ENCODE measurements around the gene SDR42E2.

DNA sequence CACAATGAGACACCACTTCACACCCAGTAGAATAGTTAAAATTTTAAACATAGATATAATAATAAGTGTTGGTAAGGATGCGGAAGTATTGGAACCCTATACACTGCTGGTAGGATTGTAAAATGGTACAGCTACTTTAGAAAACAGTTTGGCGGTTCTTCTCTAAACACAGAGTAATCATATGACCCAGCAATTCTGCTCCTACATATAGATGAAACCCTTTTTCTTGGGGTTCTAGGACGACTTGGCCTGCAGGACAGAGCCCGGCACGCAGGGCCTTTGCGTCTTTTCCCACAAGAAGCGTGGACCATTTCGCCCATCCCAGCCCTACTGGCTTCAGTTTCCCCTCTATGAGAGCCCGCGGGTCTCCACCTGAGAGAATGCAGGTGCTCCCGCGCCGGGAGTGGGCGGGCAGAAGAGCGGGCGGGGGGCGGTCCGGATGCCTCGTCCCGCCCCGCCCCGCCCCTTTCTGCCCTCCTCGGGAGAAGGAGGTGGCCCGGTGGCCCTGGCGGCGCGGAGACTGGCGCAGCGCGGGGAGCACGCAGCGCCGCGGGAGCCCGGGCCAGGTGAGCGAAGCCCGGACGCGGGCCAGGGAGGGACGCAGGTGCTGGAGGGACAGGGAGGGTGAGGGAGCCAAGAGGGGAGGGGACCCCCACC lies at the start of gene SDR42E2:
- TF ChIP-seq, protein P1, sequence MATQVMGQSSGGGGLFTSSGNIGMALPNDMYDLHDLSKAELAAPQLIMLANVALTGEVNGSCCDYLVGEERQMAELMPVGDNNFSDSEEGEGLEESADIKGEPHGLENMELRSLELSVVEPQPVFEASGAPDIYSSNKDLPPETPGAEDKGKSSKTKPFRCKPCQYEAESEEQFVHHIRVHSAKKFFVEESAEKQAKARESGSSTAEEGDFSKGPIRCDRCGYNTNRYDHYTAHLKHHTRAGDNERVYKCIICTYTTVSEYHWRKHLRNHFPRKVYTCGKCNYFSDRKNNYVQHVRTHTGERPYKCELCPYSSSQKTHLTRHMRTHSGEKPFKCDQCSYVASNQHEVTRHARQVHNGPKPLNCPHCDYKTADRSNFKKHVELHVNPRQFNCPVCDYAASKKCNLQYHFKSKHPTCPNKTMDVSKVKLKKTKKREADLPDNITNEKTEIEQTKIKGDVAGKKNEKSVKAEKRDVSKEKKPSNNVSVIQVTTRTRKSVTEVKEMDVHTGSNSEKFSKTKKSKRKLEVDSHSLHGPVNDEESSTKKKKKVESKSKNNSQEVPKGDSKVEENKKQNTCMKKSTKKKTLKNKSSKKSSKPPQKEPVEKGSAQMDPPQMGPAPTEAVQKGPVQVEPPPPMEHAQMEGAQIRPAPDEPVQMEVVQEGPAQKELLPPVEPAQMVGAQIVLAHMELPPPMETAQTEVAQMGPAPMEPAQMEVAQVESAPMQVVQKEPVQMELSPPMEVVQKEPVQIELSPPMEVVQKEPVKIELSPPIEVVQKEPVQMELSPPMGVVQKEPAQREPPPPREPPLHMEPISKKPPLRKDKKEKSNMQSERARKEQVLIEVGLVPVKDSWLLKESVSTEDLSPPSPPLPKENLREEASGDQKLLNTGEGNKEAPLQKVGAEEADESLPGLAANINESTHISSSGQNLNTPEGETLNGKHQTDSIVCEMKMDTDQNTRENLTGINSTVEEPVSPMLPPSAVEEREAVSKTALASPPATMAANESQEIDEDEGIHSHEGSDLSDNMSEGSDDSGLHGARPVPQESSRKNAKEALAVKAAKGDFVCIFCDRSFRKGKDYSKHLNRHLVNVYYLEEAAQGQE (IDR thresholded peaks at IDR 0.05; ENCODE audit: insufficient read depth in 1 of 2, low read depth in 2 of 2, low read length in 2 of 2), result no peak
- TF ChIP-seq POLR2AphosphoS5 (IDR thresholded peaks at IDR 0.05; ENCODE audit: low read depth, low read length), result no peak
- no peak for TF ChIP-seq SIN3A (IDR thresholded peaks at IDR 0.05; ENCODE audit: borderline replicate concordance, insufficient read depth, low read length)

All from PFSK-1 (cell line).